DOHH2 (cell line): Measurements from ENCODE around the gene RPF1.
A peak's percentile ranks its signal among the peaks of the same experiment; 100 is the strongest.

Source experiments
- H3F3A ChIP-seq: fragments of 200-600 bp; sonication (generic), shearing (Covaris generic); 2 replicates; pipeline ENCODE4 v1.6.0; 2016; ENCODE audit warnings: antibody characterized with exemption, mild to moderate bottlenecking; ENCODE audit not compliant: control insufficient read depth, insufficient read depth
- H3K27ac ChIP-seq: fragments of 200-600 bp; sonication (generic); 2 replicates; pipeline ENCODE4 v1.5.1; 2014; ENCODE audit warnings: low read depth, mild to moderate bottlenecking, low read length, moderate library complexity
- H3K27me3 ChIP-seq: fragments of 200-600 bp; sonication (generic); 2 replicates; pipeline ENCODE4 v1.6.1; 2014; ENCODE audit warnings: mild to moderate bottlenecking, low read length, mixed read lengths; ENCODE audit not compliant: control insufficient read depth
- H3K36me3 ChIP-seq: fragments of 200-600 bp; sonication (generic); 2 replicates; pipeline ENCODE4 v1.6.1; 2014; ENCODE audit warnings: mild to moderate bottlenecking, low read length, moderate library complexity, mixed read lengths; ENCODE audit not compliant: control insufficient read depth
- H3K4me1 ChIP-seq: fragments of 200-600 bp; sonication (generic); 2 replicates; pipeline ENCODE4 v1.6.1; 2014; ENCODE audit warnings: mild to moderate bottlenecking, low read length, mixed read lengths; ENCODE audit not compliant: control insufficient read depth
- H3K4me2 ChIP-seq: fragments of 200-600 bp; sonication (generic); 2 replicates; pipeline ENCODE4 v1.6.0; 2014; ENCODE audit warnings: mild to moderate bottlenecking, low read length, moderate library complexity
- H3K4me3 ChIP-seq: fragments of 200-600 bp; sonication (generic); 2 replicates; pipeline ENCODE4 v1.5.1; 2014; ENCODE audit warnings: mild to moderate bottlenecking, low read length, mixed read lengths
- H3K79me2 ChIP-seq: fragments of 200-600 bp; sonication (generic); 2 replicates; pipeline ENCODE4 v1.6.1; 2014; ENCODE audit warnings: mild to moderate bottlenecking, low read length, mixed read lengths; ENCODE audit not compliant: control insufficient read depth
- H3K9me2 ChIP-seq: fragments of 200-600 bp; sonication (generic); replicated peaks from 2 replicates; pipeline ENCODE4 v1.6.1; 2014; ENCODE audit warnings: mild to moderate bottlenecking, low read length, mixed read lengths; ENCODE audit not compliant: control insufficient read depth
- H3K9me3 ChIP-seq: fragments of 200-600 bp; sonication (generic); 2 replicates; pipeline ENCODE4 v1.6.1; 2014; ENCODE audit warnings: antibody characterized with exemption, low read length, mixed read lengths; ENCODE audit not compliant: control insufficient read depth, insufficient read depth
- H4K20me1 ChIP-seq: fragments of 200-600 bp; sonication (generic); 2 replicates; pipeline ENCODE4 v1.6.0; 2014; ENCODE audit warnings: low read depth, mild to moderate bottlenecking, antibody characterized with exemption, low read length, moderate library complexity; ENCODE audit not compliant: control insufficient read depth, insufficient read depth
- CTCF ChIP-seq: fragments of 200-600 bp; sonication (generic); IDR thresholded peaks from one replicate; pipeline ENCODE4 v1.5.1; 2014; ENCODE audit warnings: antibody characterized with exemption, mild to moderate bottlenecking, low read depth, low read length; ENCODE audit not compliant: poor library complexity, severe bottlenecking
- EZH2phosphoT487 ChIP-seq: fragments of 200-600 bp; sonication (generic); IDR thresholded peaks from 2 replicates; pipeline ENCODE4 v1.6.1; 2017; ENCODE audit warnings: borderline replicate concordance, mild to moderate bottlenecking, antibody characterized with exemption, low read length, moderate library complexity, mixed read lengths

RPF1 gene

DNA sequence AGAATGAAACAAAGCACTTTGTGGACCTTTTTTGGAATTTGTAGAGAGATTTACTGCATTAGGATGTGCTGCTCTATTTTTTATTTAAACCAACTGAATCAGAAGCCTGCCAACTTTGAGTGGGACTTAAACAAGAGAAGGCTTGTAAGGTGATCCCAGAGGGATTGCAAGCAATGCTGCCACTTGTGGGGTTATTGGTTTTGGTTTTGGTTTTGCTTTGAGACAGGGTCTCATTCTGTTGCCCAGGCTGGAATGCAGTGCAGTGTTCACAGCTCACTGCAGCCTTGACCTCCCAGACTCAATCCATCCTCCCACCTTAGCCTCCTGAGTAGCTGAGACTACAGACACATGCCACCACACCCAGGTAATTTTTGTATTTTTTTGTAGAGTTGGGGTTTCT, 59.5 kb downstream of the RPF1 start:
- Histone ChIP-seq H3K27me3 (no peaks in the 10 kb centered on the region), H4K20me1 (no peaks in the 10 kb centered on the region), H3K27ac (no peak overlapping the region), H3K4me2 (no peak overlapping the region), H3K9me2 (no peaks in the 10 kb centered on the region), H3K9me3 (no peaks in the 10 kb centered on the region), H3F3A (no peaks in the 10 kb centered on the region), H3K4me3 (no peak overlapping the region), H3K4me1 (no peaks in the 10 kb centered on the region), H3K36me3 (no peaks in the 10 kb centered on the region), H3K79me2 (no peaks in the 10 kb centered on the region)
- TF ChIP-seq EZH2phosphoT487 (no peak), CTCF (no peak)

GRCh38 chr1:84539972-84540371, 60.9 kb downstream of the RPF1 start:
- no peaks in the 10 kb centered on the region for H3K9me3 ChIP-seq
- no peaks in the 10 kb centered on the region for H4K20me1 ChIP-seq
- no peaks in the 10 kb centered on the region for H3K9me2 ChIP-seq
- no peak overlapping the region for H3K27ac ChIP-seq
- TF ChIP-seq CTCF, result no peak
- no peak for TF ChIP-seq EZH2phosphoT487
- no peak overlapping the region for H3K4me2 ChIP-seq
- H3K4me1 ChIP-seq, result no peaks in the 10 kb centered on the region
- no peaks in the 10 kb centered on the region for H3K27me3 ChIP-seq
- no peaks in the 10 kb centered on the region for H3K79me2 ChIP-seq
- H3K4me3 ChIP-seq, result no peak overlapping the region
- H3K36me3 ChIP-seq, result no peaks in the 10 kb centered on the region
- no peaks in the 10 kb centered on the region for H3F3A ChIP-seq

DNA sequence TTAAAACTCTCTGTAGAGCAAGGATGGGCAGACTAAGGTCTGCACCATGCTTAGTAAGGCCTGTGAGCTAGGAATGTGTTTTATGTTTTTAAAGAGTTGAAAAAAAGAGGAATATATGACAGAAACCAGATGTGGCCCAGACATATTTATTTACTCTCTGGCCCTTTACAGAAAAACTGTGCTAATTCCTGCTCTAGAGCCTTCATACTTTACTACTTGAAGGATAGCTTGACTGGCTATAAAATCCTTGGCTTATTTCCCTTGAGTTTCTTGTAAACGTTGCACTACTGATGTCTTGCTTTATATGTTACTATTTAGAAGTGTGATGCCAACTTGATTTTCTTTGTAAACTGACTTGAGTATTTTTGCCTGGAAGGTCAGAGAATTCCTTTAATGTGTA, 61.7 kb downstream of the RPF1 start:
- H3K27me3 ChIP-seq, result no peaks in the 10 kb centered on the region
- H3K27ac ChIP-seq, result no peak overlapping the region
- H4K20me1 ChIP-seq, result no peaks in the 10 kb centered on the region
- H3K9me2 ChIP-seq, result no peaks in the 10 kb centered on the region
- H3K9me3 ChIP-seq, result no peaks in the 10 kb centered on the region
- H3K79me2 ChIP-seq, result no peaks in the 10 kb centered on the region
- H3K4me3 ChIP-seq, result no peak overlapping the region
- TF ChIP-seq EZH2phosphoT487, result no peak
- TF ChIP-seq CTCF, result no peak
- no peaks in the 10 kb centered on the region for H3F3A ChIP-seq
- H3K4me1 ChIP-seq, result no peaks in the 10 kb centered on the region
- no peaks in the 10 kb centered on the region for H3K36me3 ChIP-seq
- no peak overlapping the region for H3K4me2 ChIP-seq

DNA sequence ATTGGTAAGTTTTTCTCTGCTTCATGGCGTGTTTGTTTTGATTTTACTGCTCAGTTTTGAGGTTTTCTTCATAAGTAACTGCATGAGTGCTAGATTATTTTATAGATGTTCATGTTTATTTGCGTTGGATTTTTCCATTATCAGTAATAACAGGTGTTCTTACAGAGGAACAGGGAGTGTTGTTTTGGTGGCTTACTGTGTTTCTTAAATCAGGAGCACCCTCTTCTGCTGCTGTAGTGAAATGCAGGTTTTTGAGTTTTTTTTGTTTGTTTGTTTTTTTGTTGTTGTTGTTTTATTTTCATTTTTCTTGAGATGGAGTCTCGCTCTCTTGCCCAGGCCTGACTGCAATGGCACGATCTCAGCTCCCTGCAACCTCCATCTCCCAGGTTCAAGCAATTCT, 62.6 kb downstream of the RPF1 start:
- no peak overlapping the region for H3K4me2 ChIP-seq
- peak; percentile 46 for TF ChIP-seq CTCF
- no peak for TF ChIP-seq EZH2phosphoT487
- H3F3A ChIP-seq, result no peaks in the 10 kb centered on the region
- no peaks in the 10 kb centered on the region for H3K9me2 ChIP-seq
- H3K27ac ChIP-seq, result no peak overlapping the region
- no peaks in the 10 kb centered on the region for H3K27me3 ChIP-seq
- no peaks in the 10 kb centered on the region for H4K20me1 ChIP-seq
- no peak overlapping the region for H3K4me3 ChIP-seq
- no peaks in the 10 kb centered on the region for H3K36me3 ChIP-seq
- H3K4me1 ChIP-seq, result no peaks in the 10 kb centered on the region
- no peaks in the 10 kb centered on the region for H3K9me3 ChIP-seq
- no peaks in the 10 kb centered on the region for H3K79me2 ChIP-seq
